CD4-positive, alpha-beta T cell (primary cell): Measurements from ENCODE around the gene TM4SF18. TPM values are rescaled to one million over a fixed set of nuclear protein-coding genes. Genes with fewer than 3 reads are reported as not detected.

Experiments
- ATAC-seq: fragments of 200-7000 bp; cut with Tn5 transposase; one replicate; pipeline ENCODE4 v1.10.0; 2022; ENCODE audit warnings: mild to moderate bottlenecking; ENCODE audit not compliant: poor library complexity
- CTCF ChIA-PET: fragments of 350-600 bp; sonication (Branson Sonifier 250); formaldehyde crosslinking; loops from one replicate; lab custom pipeline; 2021; ENCODE audit warnings: antibody characterized with exemption, inconsistent platforms; lab: Charles Lee
- POLR2A ChIA-PET: fragments of 350-600 bp; sonication (Branson Sonifier 250); formaldehyde crosslinking; loops from one replicate; lab custom pipeline; 2021; ENCODE audit warnings: antibody characterized with exemption, inconsistent platforms; lab: Charles Lee
- DNase-seq, 14 experiments: peaks; one replicate each; pipeline ENCODE4 v3.0.0-alpha.2; 2013 to 2020; ENCODE audit warnings: mixed read lengths in 2 of 14
- H3K27ac ChIP-seq, 2 donors: one replicate each; pipeline versions ENCODE4 v1.5.1 to v1.7.0; 2013; ENCODE audit warnings: low read length in 2 of 2, low read depth in 1 of 2, mild to moderate bottlenecking in 1 of 2
- H3K27me3 ChIP-seq, 2 experiments: 1 replicate in 1 of 2; 2 replicates in 1 of 2; pipeline versions ENCODE4 v1.6.1 to v1.7.0; 2013; ENCODE audit warnings: low read length in 2 of 2, control low read depth in 1 of 2, mild to moderate bottlenecking in 1 of 2, moderate library complexity in 1 of 2; ENCODE audit not compliant: insufficient read depth in 2 of 2, control insufficient read depth in 1 of 2
- H3K36me3 ChIP-seq: one replicate; pipeline ENCODE4 v1.6.1; 2013; ENCODE audit warnings: low read length, control low read depth; ENCODE audit not compliant: insufficient read depth
- H3K4me1 ChIP-seq: one replicate; pipeline ENCODE4 v1.6.1; 2013; ENCODE audit warnings: low read length, control low read depth; ENCODE audit not compliant: insufficient read depth
- H3K4me3 ChIP-seq: one replicate; pipeline ENCODE4 v1.5.1; 2013; ENCODE audit warnings: mild to moderate bottlenecking, low read length, moderate library complexity
- H3K9me3 ChIP-seq, 2 experiments: 1 replicate in 1 of 2; 2 replicates in 1 of 2; pipeline versions ENCODE4 v1.6.1 to v1.7.0; 2013; ENCODE audit warnings: low read length in 2 of 2, mild to moderate bottlenecking in 2 of 2, control low read depth in 1 of 2, moderate library complexity in 1 of 2; ENCODE audit not compliant: control insufficient read depth in 1 of 2, insufficient read depth in 1 of 2
- H3K27ac Mint-ChIP-seq: one replicate; pipeline ENCODE4 v1.8.0; 2020; ENCODE audit warnings: mixed read lengths
- H3K27me3 Mint-ChIP-seq: one replicate; pipeline ENCODE4 v1.8.0; 2021; ENCODE audit warnings: mixed read lengths
- H3K36me3 Mint-ChIP-seq: one replicate; pipeline ENCODE4 v1.8.0; 2021; ENCODE audit warnings: low read depth, mixed read lengths
- H3K4me1 Mint-ChIP-seq: one replicate; pipeline ENCODE4 v1.8.0; 2021; ENCODE audit warnings: low read depth, mixed read lengths
- H3K4me3 Mint-ChIP-seq: one replicate; pipeline ENCODE4 v1.8.0; 2020; ENCODE audit warnings: mild to moderate bottlenecking, mixed read lengths
- H3K9me3 Mint-ChIP-seq: one replicate; pipeline ENCODE4 v1.8.0; 2020; ENCODE audit warnings: mixed read lengths
- CTCF ChIP-seq: fragments of 200-600 bp; IDR thresholded peaks from one replicate; pipeline ENCODE4 v1.8.0; 2022; ENCODE audit warnings: antibody characterized with exemption, mild to moderate bottlenecking
- intact Hi-C, 2 experiments: fragments of 100-400 bp; cut with DNase I in 1 of 2; cut with micrococcal nuclease in 1 of 2; formaldehyde crosslinking; loops; one replicate each; pipeline versions ENCODE4 v1.15.1 to v1.9.0; 2023 to 2025; cut with DNase I, micrococcal nuclease
- total RNA-seq, 174 experiments: library from RNA in 2 of 174; stranded (reverse) in 2 of 174; gene quantifications; one replicate each; pipeline ENCODE4 v1.2.3 and lab custom pipeline; 2021 to 2026

TM4SF18 gene
- total RNA-seq, 2 experiments from 2014 or later: not detected

DNA sequence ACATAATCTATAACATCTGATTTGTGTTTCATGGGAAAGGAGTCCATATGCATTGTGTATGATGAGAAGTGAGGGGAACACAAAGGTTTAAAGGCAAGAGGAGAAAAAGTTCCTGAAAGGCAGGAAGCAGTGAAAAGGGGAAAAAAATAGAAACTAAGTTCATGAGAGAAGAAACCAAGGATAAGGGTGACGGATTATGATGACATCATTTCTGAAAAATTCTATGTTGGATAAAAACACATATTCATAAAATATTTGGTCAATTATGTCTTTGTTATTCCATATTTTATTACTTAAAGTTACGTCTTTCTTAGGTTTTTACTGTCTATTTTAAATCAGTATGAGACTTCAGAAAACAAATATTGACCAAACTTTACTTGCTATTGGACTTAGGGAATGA is 63.3 kb downstream of the TM4SF18 start:
- Mint-ChIP-seq H3K27ac (no peak overlapping the region), H3K36me3 (no peaks in the 10 kb centered on the region), H3K9me3 (no peaks in the 10 kb centered on the region), H3K4me1 (no peaks in the 10 kb centered on the region), H3K4me3 (no peak overlapping the region), H3K27me3 (no peaks in the 10 kb centered on the region)
- Histone ChIP-seq H3K4me1 (no peaks in the 10 kb centered on the region), H3K27me3 (no peaks in the 10 kb centered on the region), H3K9me3 (no peaks in the 10 kb centered on the region), H3K36me3 (no peaks in the 10 kb centered on the region), H3K4me3 (no peak overlapping the region), H3K27ac (no peak overlapping the region)
- ChIA-PET CTCF (no interaction called here), POLR2A (no interaction called here)
- DNase-seq: no peak
- TF ChIP-seq CTCF: no peak
- intact Hi-C loops: no loop called here
- ATAC-seq: no peak

- no peak for TF ChIP-seq CTCF
- Mint-ChIP-seq H3K36me3 (no peaks in the 10 kb centered on the region), H3K9me3 (no peaks in the 10 kb centered on the region), H3K27me3 (no peaks in the 10 kb centered on the region), H3K27ac (no peak overlapping the region), H3K4me3 (no peak overlapping the region), H3K4me1 (no peaks in the 10 kb centered on the region)
- H3K4me1 ChIP-seq: no peaks in the 10 kb centered on the region
- no peaks in the 10 kb centered on the region for H3K36me3 ChIP-seq
- ChIA-PET CTCF (interaction anchor here (2.1 kb wide), 1 partner anchor 150 kb away, joined by 5 read pairs; no protein-coding TSS in a partner anchor), POLR2A (no interaction called here)
- no peaks in the 10 kb centered on the region for H3K27me3 ChIP-seq
- ATAC-seq (no peak), DNase-seq (no peak)
- H3K27ac ChIP-seq: no peak overlapping the region
- H3K4me3 ChIP-seq: no peak overlapping the region
- intact Hi-C loops: no loop called here
- no peaks in the 10 kb centered on the region for H3K9me3 ChIP-seq
Observed at GRCh38 chr3:149269687-149270086, 63.7 kb downstream of the TM4SF18 start.

Other genes starting within 250 kb of the TM4SF18 start
- gene HLTF, start 247.1 kb downstream of the TM4SF18 start, total RNA-seq: 1 to 10 TPM; 3.3 to 3.6 TPM
- gene HPS3, start 204.0 kb downstream of the TM4SF18 start, total RNA-seq: 1 to 10 TPM; 5.5 TPM
- not detected for gene CP, start 111.8 kb downstream of the TM4SF18 start, total RNA-seq
- not detected for gene TM4SF1, start 44.0 kb upstream of the TM4SF18 start, total RNA-seq
- not detected for gene TM4SF4, start 141.1 kb upstream of the TM4SF18 start, total RNA-seq